Naive thymus-derived CD4-positive, alpha-beta T cell (primary cell): ENCODE measurements around the gene FNDC3B. TPM values are rescaled to one million over a fixed set of nuclear protein-coding genes. Genes with fewer than 3 reads are reported as not detected.

Source experiments
- ATAC-seq: fragments of 150-1000 bp; cut with Tn5 transposase; 2 replicates; pipeline ENCODE4 v1.10.0; 2021; ENCODE audit warnings: mild to moderate bottlenecking, moderate library complexity
- CTCF ChIA-PET: fragments of 350-600 bp; sonication (Branson Sonifier 250); formaldehyde crosslinking; loops from one replicate; lab custom pipeline; 2021; ENCODE audit warnings: antibody characterized with exemption; lab: Charles Lee
- POLR2A ChIA-PET: fragments of 350-600 bp; sonication (Branson Sonifier 250); formaldehyde crosslinking; loops from one replicate; lab custom pipeline; 2021; ENCODE audit warnings: antibody characterized with exemption, inconsistent platforms; lab: Charles Lee
- DNase-seq, 9 donors: peaks; one replicate each; pipeline versions ENCODE4 v3.0.0 to v3.0.0-alpha.2; 2020 to 2022; ENCODE audit warnings: mixed read lengths in 1 of 9
- H3K27ac ChIP-seq: one replicate; pipeline ENCODE4 v1.7.0; 2013; ENCODE audit warnings: mild to moderate bottlenecking, low read depth, low read length, moderate library complexity
- H3K27me3 ChIP-seq, 2 donors: one replicate each; pipeline ENCODE4 v1.7.0; 2013; ENCODE audit warnings: low read length in 2 of 2, mild to moderate bottlenecking in 2 of 2, moderate library complexity in 2 of 2; ENCODE audit not compliant: control insufficient read depth in 2 of 2, insufficient read depth in 2 of 2
- H3K36me3 ChIP-seq, 3 experiments: 1 replicate in 2 of 3; 2 replicates in 1 of 3; pipeline ENCODE4 v1.7.0; 2013; ENCODE audit warnings: low read length in 3 of 3, mild to moderate bottlenecking in 3 of 3, moderate library complexity in 1 of 3; ENCODE audit not compliant: insufficient read depth in 3 of 3, control insufficient read depth in 2 of 3
- H3K4me1 ChIP-seq, 2 donors: one replicate each; pipeline ENCODE4 v1.7.0; 2013; ENCODE audit warnings: low read length in 2 of 2, mild to moderate bottlenecking in 2 of 2, moderate library complexity in 1 of 2; ENCODE audit not compliant: control insufficient read depth in 2 of 2, insufficient read depth in 2 of 2
- H3K4me3 ChIP-seq: 2 replicates; pipeline ENCODE4 v1.7.0; 2013; ENCODE audit warnings: mild to moderate bottlenecking, low read length
- H3K9me3 ChIP-seq, 3 experiments: 1 replicate in 2 of 3; 2 replicates in 1 of 3; pipeline ENCODE4 v1.7.0; 2013; ENCODE audit warnings: low read length in 3 of 3; ENCODE audit not compliant: control insufficient read depth in 2 of 3
- H3K27ac Mint-ChIP-seq, 9 donors: one replicate each; pipeline ENCODE4 v1.8.0; 2020 to 2022; ENCODE audit warnings: mixed read lengths in 9 of 9, mild to moderate bottlenecking in 8 of 9, moderate library complexity in 5 of 9, inconsistent platforms in 2 of 9
- H3K27me3 Mint-ChIP-seq, 5 donors: one replicate each; pipeline ENCODE4 v1.8.0; 2021 to 2022; ENCODE audit warnings: mixed read lengths in 5 of 5, mild to moderate bottlenecking in 1 of 5
- H3K36me3 Mint-ChIP-seq, 5 donors: one replicate each; pipeline ENCODE4 v1.8.0; 2020 to 2022; ENCODE audit warnings: mixed read lengths in 5 of 5, mild to moderate bottlenecking in 3 of 5, inconsistent platforms in 1 of 5
- H3K4me1 Mint-ChIP-seq, 7 donors: one replicate each; pipeline ENCODE4 v1.8.0; 2020 to 2022; ENCODE audit warnings: mixed read lengths in 7 of 7, mild to moderate bottlenecking in 3 of 7, inconsistent platforms in 1 of 7
- H3K4me3 Mint-ChIP-seq, 10 donors: one replicate each; pipeline ENCODE4 v1.8.0; 2020 to 2022; ENCODE audit warnings: mild to moderate bottlenecking in 10 of 10, mixed read lengths in 10 of 10, moderate library complexity in 6 of 10, inconsistent platforms in 2 of 10
- H3K9me3 Mint-ChIP-seq, 11 donors: one replicate each; pipeline ENCODE4 v1.8.0; 2020 to 2022; ENCODE audit warnings: mixed read lengths in 11 of 11, mild to moderate bottlenecking in 4 of 11, inconsistent platforms in 1 of 11, moderate library complexity in 1 of 11
- intact Hi-C, 2 donors: fragments of 100-400 bp; cut with micrococcal nuclease; formaldehyde crosslinking; loops; one replicate each; pipeline ENCODE4 v1.15.1; 2023
- polyA plus RNA-seq, 2 donors: library from polyadenylated mRNA; unstranded; fragments of 300-500 nt; fragmentation: Illumina TruSeq; gene quantifications; one replicate each; pipeline ENCODE4 v1.2.3, GENCODE V29; 2021
- total RNA-seq, 6 experiments: library from RNA in 5 of 6; stranded (reverse) in 5 of 6; gene quantifications; 1 replicate in 5 of 6; 2 replicates in 1 of 6; pipeline ENCODE4 v1.2.3 and lab custom pipeline; 2021 to 2026

Gene FNDC3B
- total and polyA plus RNA-seq, 7 experiments from 2014 or later: 8.6 to 78.6 (median 25.6) TPM

DNA sequence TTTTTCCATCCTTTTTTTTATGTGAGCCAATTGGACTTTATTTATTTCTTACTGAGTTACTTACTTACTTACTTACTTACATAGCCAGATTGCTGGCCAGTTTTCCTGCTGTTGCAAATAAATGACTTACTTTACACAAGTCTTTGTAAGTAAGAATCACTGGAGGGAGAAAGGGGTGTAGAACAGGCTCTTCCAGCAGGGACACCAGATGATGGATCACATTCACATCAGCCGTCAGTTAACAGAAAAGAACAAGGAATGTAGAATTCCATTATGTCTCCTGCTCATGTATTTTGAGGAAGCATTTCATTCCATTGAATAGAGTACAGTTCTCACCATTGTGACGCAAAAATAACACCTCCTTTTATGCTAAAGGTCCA is 188.6 kb downstream of the FNDC3B start:
- CTCF ChIA-PET: interaction anchor here (1.5 kb wide), 1 partner anchor 191 kb away, joined by 3 read pairs; no protein-coding TSS in a partner anchor
- POLR2A ChIA-PET: no interaction called here
- H3K27ac ChIP-seq: no peak overlapping the region
- H3K27ac Mint-ChIP-seq: no peak overlapping the region
- peaks cover 0 to 6% (median 1%) of the 10 kb centered on the region in 7 donors for H3K4me1 Mint-ChIP-seq
- no peaks in the 10 kb centered on the region for H3K9me3 ChIP-seq
- ATAC-seq: no peak
- no peak overlapping the region for H3K4me3 ChIP-seq
- H3K27me3 ChIP-seq: no peaks in the 10 kb centered on the region
- no peak overlapping the region for H3K4me3 Mint-ChIP-seq
- DNase-seq: no peak
- H3K9me3 Mint-ChIP-seq: peaks cover 0 to 2% (median 0%) of the 10 kb centered on the region in 11 donors
- no peaks in the 10 kb centered on the region for H3K4me1 ChIP-seq
- no peaks in the 10 kb centered on the region for H3K36me3 ChIP-seq
- H3K36me3 Mint-ChIP-seq: peaks cover 18 to 57% (median 26%) of the 10 kb centered on the region in 5 donors
- intact Hi-C loops: no loop called here
- H3K27me3 Mint-ChIP-seq: no peaks in the 10 kb centered on the region

DNA sequence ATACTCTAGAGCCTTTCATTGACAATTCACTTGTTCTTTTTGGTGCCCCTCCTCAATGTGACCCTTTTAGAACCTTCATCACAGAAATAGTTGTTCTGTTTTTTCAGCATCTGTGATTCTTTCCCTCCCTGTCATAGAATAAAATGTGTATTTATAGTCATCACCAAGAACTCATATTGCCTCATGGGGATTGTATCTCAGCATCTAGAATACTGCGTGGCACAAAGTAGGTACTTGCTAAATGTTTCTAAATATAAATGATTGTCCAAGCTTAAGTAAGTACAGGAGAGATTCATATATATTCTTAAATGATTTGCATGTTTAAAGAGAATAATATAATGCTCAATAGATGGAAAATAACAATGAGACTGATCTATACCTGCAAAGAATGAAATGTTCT is 190.1 kb downstream of the FNDC3B start:
- no peaks in the 10 kb centered on the region for H3K9me3 ChIP-seq
- H3K27ac ChIP-seq: no peak overlapping the region
- ChIA-PET CTCF (interaction anchor here (0.5 kb wide), 1 partner anchor 320 kb away, joined by 3 read pairs; no protein-coding TSS in a partner anchor), POLR2A (no interaction called here)
- H3K36me3 Mint-ChIP-seq: peaks cover 19 to 59% (median 26%) of the 10 kb centered on the region in 5 donors
- peaks cover 0 to 6% (median 2%) of the 10 kb centered on the region in 7 donors for H3K4me1 Mint-ChIP-seq
- H3K4me3 Mint-ChIP-seq: no peak overlapping the region
- no peak overlapping the region for H3K27ac Mint-ChIP-seq
- no peaks in the 10 kb centered on the region for H3K27me3 ChIP-seq
- peaks cover 0 to 2% (median 0%) of the 10 kb centered on the region in 11 donors for H3K9me3 Mint-ChIP-seq
- no peak for ATAC-seq
- no peak for DNase-seq
- no peak overlapping the region for H3K4me3 ChIP-seq
- no peaks in the 10 kb centered on the region for H3K36me3 ChIP-seq
- no peaks in the 10 kb centered on the region for H3K4me1 ChIP-seq
- intact Hi-C loops: no loop called here
- no peaks in the 10 kb centered on the region for H3K27me3 Mint-ChIP-seq

DNA sequence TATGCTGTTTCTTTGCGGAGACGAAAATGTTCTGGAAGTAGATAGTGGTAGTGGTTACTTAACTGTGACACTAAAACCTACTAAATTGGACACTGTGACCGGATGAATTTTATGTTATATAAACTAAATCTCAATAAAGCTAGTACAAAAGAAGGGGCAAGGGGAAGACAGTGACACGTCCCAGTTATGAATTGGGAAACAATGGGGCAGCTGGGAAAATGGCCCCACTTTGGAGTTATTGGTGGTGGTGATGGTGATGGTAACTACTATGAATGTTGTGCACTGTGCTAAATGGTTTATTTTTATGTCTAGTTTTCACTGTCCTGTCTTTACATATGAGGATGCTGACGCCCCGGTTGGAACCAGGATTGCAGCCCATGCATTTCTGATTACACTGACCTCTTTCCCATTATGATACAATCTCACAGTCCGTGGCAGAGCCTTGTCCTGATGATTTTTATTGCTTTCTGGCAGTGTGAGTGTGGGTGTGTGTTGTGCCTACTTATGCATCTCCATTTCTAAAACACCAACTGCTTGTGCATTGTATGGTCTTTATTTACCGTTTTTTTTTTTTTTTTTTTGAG is 192.0 kb downstream of the FNDC3B start:
- no peak overlapping the region for H3K4me3 ChIP-seq
- no peak for DNase-seq
- no peaks in the 10 kb centered on the region for H3K27me3 ChIP-seq
- ATAC-seq: no peak
- no peak overlapping the region for H3K27ac Mint-ChIP-seq
- H3K27ac ChIP-seq: no peak overlapping the region
- no peaks in the 10 kb centered on the region for H3K27me3 Mint-ChIP-seq
- no peak overlapping the region for H3K4me3 Mint-ChIP-seq
- H3K4me1 ChIP-seq: no peaks in the 10 kb centered on the region
- H3K4me1 Mint-ChIP-seq: peaks cover 0 to 8% (median 0%) of the 10 kb centered on the region in 7 donors
- H3K36me3 Mint-ChIP-seq: peaks cover 17 to 50% (median 21%) of the 10 kb centered on the region in 5 donors
- no peaks in the 10 kb centered on the region for H3K36me3 ChIP-seq
- ChIA-PET POLR2A (no interaction called here), CTCF (no interaction called here)
- no peaks in the 10 kb centered on the region for H3K9me3 ChIP-seq
- intact Hi-C loops: no loop called here
- H3K9me3 Mint-ChIP-seq: peaks cover 0 to 2% (median 0%) of the 10 kb centered on the region in 11 donors

DNA sequence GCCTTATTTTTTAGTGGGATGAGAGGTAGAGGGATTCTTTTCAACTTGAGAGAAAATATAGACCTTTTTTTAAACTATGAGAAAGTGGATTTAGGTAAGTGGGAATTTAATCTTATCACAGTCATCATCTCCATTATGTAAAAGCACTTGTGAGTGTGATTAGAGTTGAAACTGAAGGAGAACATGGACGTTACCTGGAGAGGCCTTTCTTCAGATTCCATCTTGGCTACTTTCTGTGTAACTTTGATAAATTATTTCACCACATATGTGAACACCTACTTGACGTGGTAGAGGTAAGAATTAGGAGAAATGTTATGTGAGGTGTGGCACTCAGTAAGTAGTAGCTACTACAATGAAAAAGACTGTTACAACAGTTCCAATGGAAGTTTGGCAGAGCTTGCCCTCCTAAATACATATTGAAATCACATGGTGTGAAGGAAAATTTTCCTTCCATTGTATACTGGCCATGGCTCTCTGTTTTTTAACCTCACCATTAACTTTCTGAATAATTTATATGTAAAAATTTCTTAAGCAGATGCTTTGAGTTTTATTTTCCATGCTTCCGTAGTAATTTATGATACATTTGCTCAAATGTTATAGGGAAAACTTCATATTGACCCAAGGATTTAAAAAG is 193.3 kb downstream of the FNDC3B start:
- no peak overlapping the region for H3K4me3 ChIP-seq
- H3K27ac ChIP-seq: no peak overlapping the region
- Mint-ChIP-seq H3K4me1 (peaks cover 0 to 10% (median 0%) of the 10 kb centered on the region in 7 donors), H3K36me3 (peaks cover 16 to 40% (median 18%) of the 10 kb centered on the region in 5 donors), H3K9me3 (peaks cover 0 to 2% (median 0%) of the 10 kb centered on the region in 11 donors), H3K27me3 (no peaks in the 10 kb centered on the region), H3K4me3 (no peak overlapping the region), H3K27ac (peak overlapping the region in 1 of 9 donors; percentile 37)
- ChIA-PET POLR2A (no interaction called here), CTCF (no interaction called here)
- H3K9me3 ChIP-seq: no peaks in the 10 kb centered on the region
- DNase-seq (no peak), ATAC-seq (no peak)
- no peaks in the 10 kb centered on the region for H3K36me3 ChIP-seq
- intact Hi-C loops: no loop called here
- H3K27me3 ChIP-seq: no peaks in the 10 kb centered on the region
- no peaks in the 10 kb centered on the region for H3K4me1 ChIP-seq

DNA sequence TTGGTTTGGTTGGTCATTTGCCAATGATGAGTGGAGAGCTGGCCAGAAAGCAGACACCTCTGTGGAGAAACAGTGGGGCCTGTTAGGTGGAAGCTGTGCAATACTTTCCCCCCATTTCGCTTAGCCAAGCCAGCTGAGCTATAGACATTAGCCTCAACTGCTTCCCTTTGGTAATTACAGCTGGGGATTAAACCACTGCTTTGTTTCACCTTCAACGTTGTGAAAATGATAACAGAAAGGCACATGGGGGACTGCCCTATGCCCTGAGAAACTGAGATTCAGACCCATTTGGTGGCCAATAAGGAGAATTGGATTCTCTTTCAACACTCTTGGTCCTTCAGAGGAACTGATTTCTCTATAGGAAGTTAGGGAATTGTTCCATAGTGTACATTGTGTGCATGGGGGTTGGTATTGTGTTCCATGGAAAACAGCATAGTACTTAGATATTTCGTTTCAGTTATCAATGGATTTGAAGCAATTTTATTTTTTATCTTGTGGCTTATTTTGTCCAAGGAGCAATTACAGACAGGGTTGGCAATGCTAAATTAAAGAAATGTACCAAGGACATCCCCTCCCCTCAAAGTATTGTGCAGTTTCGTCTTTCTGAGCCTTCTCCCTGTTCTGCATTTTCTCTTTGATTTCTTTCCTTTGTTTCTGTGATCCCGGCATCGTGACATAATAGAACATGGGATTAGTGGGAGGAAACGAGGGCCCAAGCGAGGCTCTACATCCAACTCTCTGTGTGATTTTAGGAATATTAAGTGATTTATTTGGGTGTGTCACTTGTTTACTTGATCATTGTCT is 194.3 kb downstream of the FNDC3B start:
- Mint-ChIP-seq H3K27ac (no peak overlapping the region), H3K36me3 (peaks cover 9 to 34% (median 14%) of the 10 kb centered on the region in 5 donors), H3K27me3 (no peaks in the 10 kb centered on the region), H3K9me3 (peaks cover 0 to 1% (median 0%) of the 10 kb centered on the region in 11 donors), H3K4me3 (no peak overlapping the region), H3K4me1 (peaks cover 0 to 10% (median 4%) of the 10 kb centered on the region in 7 donors)
- no peak overlapping the region for H3K4me3 ChIP-seq
- no peaks in the 10 kb centered on the region for H3K9me3 ChIP-seq
- CTCF ChIA-PET: no interaction called here
- H3K36me3 ChIP-seq: no peaks in the 10 kb centered on the region
- no peak overlapping the region for H3K27ac ChIP-seq
- ATAC-seq (no peak), DNase-seq (no peak)
- H3K4me1 ChIP-seq: no peaks in the 10 kb centered on the region
- POLR2A ChIA-PET: no interaction called here
- intact Hi-C loops: no loop called here
- no peaks in the 10 kb centered on the region for H3K27me3 ChIP-seq

DNA sequence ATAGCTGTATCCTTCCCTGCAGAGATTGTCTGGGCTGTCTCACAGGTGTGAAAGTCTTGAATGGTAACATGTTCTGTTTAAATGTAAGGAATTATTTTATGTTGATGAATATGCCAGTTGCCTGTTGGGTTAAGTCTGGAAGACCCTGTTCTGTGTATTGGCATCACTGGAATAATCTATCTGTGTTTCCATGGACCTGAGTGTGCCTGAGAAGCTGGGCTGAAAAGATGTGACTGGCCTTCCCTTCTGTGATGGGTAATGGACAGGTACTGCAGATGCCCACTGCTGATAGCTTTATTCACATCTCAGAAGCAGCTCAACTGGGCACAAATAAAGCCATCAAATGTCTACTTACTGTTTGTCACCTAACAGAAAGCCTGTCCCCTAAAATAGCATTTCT is 196.3 kb downstream of the FNDC3B start:
- CTCF ChIA-PET: no interaction called here

More for the DNA sequence above, 196.3 kb downstream of the FNDC3B start:
- Histone ChIP-seq H3K4me1 (no peaks in the 10 kb centered on the region), H3K27me3 (no peaks in the 10 kb centered on the region), H3K36me3 (no peaks in the 10 kb centered on the region), H3K9me3 (no peaks in the 10 kb centered on the region), H3K4me3 (no peak overlapping the region), H3K27ac (no peak overlapping the region)
- no peak for DNase-seq
- intact Hi-C loops: no loop called here
- Mint-ChIP-seq H3K4me3 (no peak overlapping the region), H3K36me3 (peaks cover 5 to 32% (median 12%) of the 10 kb centered on the region in 5 donors), H3K27ac (no peak overlapping the region), H3K4me1 (peaks cover 0 to 12% (median 6%) of the 10 kb centered on the region in 7 donors), H3K9me3 (peaks cover 0 to 5% (median 1%) of the 10 kb centered on the region in 11 donors), H3K27me3 (no peaks in the 10 kb centered on the region)
- POLR2A ChIA-PET: no interaction called here
- ATAC-seq: no peak
